HL-60 (cell line): ENCODE results near the gene CTNNA2.

Experiments
- DNase-seq, 2 experiments: peaks; one replicate each; pipeline ENCODE4 v3.0.0-alpha.2; 2010 to 2020; ENCODE audit warnings: low read depth in 1 of 2, low spot score in 1 of 2
- H3K27ac ChIP-seq: fragments of 250-450 bp; sonication (Bioruptor Pico); replicated peaks from 2 replicates; pipeline ENCODE4 v1.5.1; 2020; ENCODE audit warnings: mild to moderate bottlenecking, moderate library complexity
- H3K27me3 ChIP-seq: fragments of 250-450 bp; sonication (Bioruptor Pico); 2 replicates; pipeline ENCODE4 v1.5.1; 2021; ENCODE audit warnings: mild to moderate bottlenecking, moderate library complexity; ENCODE audit not compliant: insufficient read depth, poor library complexity, severe bottlenecking
- H3K4me3 ChIP-seq: replicated peaks from 2 replicates; pipeline ENCODE4 v1.5.1; 2011; ENCODE audit warnings: mild to moderate bottlenecking, control low read depth, low read length; ENCODE audit not compliant: insufficient read depth
- CTCF ChIP-seq: IDR thresholded peaks from one replicate; pipeline ENCODE4 v1.5.1; 2011; ENCODE audit warnings: low read length, control low read depth, inconsistent platforms; ENCODE audit not compliant: insufficient read depth
- GABPA ChIP-seq: IDR thresholded peaks from 2 replicates; pipeline ENCODE4 v1.6.1; 2012; ENCODE audit warnings: low read depth
- POLR2AphosphoS5 ChIP-seq: IDR thresholded peaks from 2 replicates; pipeline ENCODE4 v1.6.1; 2012; ENCODE audit warnings: low read depth
- SPI1 ChIP-seq: IDR thresholded peaks from 2 replicates; pipeline ENCODE4 v1.6.1; 2012; ENCODE audit warnings: low read depth, mild to moderate bottlenecking, borderline replicate concordance
- TF ChIP-seq, protein P1 (sequence below): IDR thresholded peaks from 2 replicates; pipeline ENCODE4 v1.6.1; 2012; ENCODE audit warnings: low read depth; ENCODE audit not compliant: insufficient replicate concordance

The CTNNA2 gene

DNA sequence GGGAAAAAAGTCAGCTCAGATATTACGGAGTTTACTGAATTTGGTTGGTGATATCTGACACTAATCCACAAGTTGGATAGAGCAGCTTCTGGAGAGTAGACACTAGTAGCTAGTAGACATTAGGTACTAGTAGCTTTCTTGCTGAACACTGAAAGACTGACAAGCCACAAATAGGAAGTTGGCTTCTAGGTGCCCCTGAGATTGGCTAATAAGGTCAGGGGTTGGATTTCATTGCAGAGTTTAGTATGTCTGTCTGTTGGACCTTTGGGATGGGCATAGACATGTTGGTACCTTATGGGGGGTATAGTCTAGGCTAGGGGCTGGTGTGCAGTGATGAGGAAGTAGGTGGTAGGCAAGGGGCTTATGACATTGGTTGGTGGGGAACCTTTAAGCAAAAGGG lies 956.6 kb downstream of the CTNNA2 start:
- no peak overlapping the region for H3K27ac ChIP-seq
- no peaks in the 10 kb centered on the region for H3K27me3 ChIP-seq
- H3K4me3 ChIP-seq, result no peak overlapping the region
- DNase-seq, result no peak
- TF ChIP-seq CTCF (no peak), GABPA (no peak), SPI1 (no peak), POLR2AphosphoS5 (no peak)
- TF ChIP-seq, protein P1, sequence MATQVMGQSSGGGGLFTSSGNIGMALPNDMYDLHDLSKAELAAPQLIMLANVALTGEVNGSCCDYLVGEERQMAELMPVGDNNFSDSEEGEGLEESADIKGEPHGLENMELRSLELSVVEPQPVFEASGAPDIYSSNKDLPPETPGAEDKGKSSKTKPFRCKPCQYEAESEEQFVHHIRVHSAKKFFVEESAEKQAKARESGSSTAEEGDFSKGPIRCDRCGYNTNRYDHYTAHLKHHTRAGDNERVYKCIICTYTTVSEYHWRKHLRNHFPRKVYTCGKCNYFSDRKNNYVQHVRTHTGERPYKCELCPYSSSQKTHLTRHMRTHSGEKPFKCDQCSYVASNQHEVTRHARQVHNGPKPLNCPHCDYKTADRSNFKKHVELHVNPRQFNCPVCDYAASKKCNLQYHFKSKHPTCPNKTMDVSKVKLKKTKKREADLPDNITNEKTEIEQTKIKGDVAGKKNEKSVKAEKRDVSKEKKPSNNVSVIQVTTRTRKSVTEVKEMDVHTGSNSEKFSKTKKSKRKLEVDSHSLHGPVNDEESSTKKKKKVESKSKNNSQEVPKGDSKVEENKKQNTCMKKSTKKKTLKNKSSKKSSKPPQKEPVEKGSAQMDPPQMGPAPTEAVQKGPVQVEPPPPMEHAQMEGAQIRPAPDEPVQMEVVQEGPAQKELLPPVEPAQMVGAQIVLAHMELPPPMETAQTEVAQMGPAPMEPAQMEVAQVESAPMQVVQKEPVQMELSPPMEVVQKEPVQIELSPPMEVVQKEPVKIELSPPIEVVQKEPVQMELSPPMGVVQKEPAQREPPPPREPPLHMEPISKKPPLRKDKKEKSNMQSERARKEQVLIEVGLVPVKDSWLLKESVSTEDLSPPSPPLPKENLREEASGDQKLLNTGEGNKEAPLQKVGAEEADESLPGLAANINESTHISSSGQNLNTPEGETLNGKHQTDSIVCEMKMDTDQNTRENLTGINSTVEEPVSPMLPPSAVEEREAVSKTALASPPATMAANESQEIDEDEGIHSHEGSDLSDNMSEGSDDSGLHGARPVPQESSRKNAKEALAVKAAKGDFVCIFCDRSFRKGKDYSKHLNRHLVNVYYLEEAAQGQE, result no peak

DNA sequence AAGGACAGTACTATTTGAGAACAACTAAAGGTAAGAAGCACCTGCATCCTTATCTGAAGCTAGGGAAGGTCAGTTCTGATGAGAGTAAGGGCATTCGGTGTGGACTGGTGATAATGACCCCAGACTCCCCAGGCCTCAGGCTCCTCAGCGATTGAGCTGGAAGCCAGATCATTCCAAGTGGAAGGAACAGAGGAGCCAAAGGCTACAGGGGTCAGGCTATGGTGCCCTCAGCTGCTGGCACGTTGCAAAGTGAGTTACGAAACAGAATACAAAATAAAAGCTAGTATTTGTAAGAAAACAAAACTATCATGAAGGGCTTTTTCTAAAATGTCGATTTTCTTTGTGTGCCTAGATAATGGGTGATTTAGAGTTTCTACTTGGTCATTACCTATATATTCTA lies 960.2 kb downstream of the CTNNA2 start:
- Histone ChIP-seq H3K27me3 (no peaks in the 10 kb centered on the region), H3K4me3 (no peak overlapping the region), H3K27ac (no peak overlapping the region)
- DNase-seq, result no peak
- no peak for TF ChIP-seq GABPA
- TF ChIP-seq, protein P1, result no peak
- no peak for TF ChIP-seq POLR2AphosphoS5
- TF ChIP-seq SPI1, result no peak
- TF ChIP-seq CTCF, result no peak

DNA sequence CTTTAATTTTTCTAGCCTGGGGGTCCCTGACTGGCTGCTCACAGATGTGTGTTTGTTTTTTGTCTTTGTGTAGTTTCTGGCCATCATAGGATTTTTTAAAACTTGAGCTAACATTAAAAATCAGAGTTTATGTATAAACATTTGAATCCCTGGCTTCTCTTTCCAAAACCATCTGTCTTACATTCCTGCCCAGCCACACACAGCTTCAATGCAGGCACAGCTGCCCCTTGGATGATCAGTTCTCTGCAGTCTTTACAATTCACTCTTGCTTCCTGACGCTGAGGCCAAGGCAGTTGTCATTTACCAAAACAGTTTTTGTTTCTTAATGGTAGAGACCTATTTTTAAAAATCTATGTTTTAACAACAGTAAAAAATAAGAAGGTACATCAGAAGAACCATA lies 960.9 kb downstream of the CTNNA2 start:
- DNase-seq, result no peak
- no peaks in the 10 kb centered on the region for H3K27me3 ChIP-seq
- no peak for TF ChIP-seq CTCF
- no peak for TF ChIP-seq GABPA
- no peak for TF ChIP-seq POLR2AphosphoS5
- TF ChIP-seq, protein P1, result no peak
- TF ChIP-seq SPI1, result no peak
- H3K27ac ChIP-seq, result no peak overlapping the region
- H3K4me3 ChIP-seq, result no peak overlapping the region
